GM08714 (cell line): Measurements from ENCODE around the gene EFCAB12.

Experiments used
- H3K4me3 ChIP-seq: fragments of 200-500 bp; sonication (Bioruptor generic); 2 replicates; pipeline ENCODE4 v1.5.1; 2014; ENCODE audit warnings: mild to moderate bottlenecking, low read length, inconsistent platforms
- ZNF274 ChIP-seq: IDR thresholded peaks from 2 replicates; pipeline ENCODE4 v1.6.1; 2012; ENCODE audit warnings: mild to moderate bottlenecking, low read depth, low read length

The EFCAB12 gene

DNA sequence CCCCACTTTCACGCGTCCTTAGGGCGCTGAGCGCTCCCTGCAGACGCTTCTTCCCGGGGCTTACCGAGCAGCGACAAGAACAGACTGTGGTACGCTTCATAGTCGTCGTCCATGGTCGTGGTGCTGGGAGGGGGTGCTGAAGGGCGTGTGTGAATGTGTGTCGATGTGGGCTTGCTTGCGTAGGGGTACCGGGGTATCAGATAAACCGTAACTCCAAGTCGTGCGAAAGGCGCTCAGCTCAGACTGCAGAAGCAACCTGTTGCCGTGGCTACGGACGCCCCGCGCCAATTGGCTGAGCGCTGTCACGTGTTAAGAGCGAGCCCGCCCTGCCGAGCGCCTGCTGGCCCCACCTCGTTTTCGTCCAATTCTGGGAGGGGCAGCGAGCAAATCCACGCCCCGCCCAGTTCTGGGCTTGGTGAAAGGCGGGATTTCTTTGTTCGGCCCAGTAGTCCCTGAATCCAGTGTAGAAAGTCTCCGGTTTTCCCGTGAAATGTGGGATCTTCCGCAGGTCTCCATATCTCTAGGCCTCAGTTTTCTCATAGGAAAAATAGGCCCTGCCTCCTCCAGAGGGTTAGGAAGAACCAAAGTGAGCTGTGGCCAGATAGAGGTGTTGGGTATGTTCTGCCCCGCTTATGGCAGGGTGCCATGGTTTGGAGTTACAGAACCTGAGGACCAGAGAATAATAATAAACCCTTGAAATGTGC is at the start of gene EFCAB12:
Gene EFCAB12 (minus strand): TSS at position 261 of the 704 bp plus-strand sequence. CDS start 148 bp downstream, at position 113.
- no peak for TF ChIP-seq ZNF274
- H3K4me3 ChIP-seq = peak within 1 kb of the TSS; percentile 30; the same call in 1 of the 2 replicates

DNA sequence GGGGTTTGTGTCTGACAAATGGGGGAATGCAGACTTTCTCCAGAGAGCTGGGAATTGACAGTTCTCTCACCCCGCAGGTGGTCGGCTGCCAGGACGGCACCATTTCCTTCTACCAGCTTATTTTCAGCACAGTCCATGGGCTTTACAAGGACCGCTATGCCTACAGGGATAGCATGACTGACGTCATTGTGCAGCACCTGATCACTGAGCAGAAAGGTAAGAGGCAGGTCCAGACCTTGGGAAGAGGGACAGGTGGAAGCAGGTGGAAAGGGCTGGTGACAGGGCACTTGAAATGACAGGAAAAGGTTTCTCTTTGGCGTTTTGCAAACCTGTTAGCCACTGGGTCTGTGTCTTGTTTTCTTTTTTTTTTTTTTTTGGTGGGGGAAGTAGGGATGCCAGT is 48.1 kb upstream of the EFCAB12 start:
- H3K4me3 ChIP-seq = no peak overlapping the region
- TF ChIP-seq ZNF274 = no peak

DNA sequence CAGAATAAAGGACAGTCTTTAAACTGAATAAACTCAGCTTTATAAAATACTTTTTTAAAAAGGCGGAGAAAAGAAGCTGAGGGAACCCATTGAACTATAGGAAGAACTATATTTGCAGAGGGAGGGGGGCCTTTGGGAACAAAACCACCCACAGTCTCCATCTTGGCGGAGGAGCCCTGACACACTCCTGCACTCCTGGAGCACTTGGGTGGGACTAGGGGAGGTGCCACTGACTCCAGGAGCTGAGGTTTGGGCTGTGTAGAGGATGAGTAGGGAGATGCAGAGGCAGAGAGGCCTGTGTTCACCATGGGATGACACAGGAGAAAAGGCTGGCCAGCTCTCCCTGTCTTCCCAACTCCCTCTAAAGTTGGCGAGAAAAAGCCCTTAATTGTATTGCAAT is 47.4 kb upstream of the EFCAB12 start:
- TF ChIP-seq ZNF274 = no peak
- no peak overlapping the region for H3K4me3 ChIP-seq

DNA sequence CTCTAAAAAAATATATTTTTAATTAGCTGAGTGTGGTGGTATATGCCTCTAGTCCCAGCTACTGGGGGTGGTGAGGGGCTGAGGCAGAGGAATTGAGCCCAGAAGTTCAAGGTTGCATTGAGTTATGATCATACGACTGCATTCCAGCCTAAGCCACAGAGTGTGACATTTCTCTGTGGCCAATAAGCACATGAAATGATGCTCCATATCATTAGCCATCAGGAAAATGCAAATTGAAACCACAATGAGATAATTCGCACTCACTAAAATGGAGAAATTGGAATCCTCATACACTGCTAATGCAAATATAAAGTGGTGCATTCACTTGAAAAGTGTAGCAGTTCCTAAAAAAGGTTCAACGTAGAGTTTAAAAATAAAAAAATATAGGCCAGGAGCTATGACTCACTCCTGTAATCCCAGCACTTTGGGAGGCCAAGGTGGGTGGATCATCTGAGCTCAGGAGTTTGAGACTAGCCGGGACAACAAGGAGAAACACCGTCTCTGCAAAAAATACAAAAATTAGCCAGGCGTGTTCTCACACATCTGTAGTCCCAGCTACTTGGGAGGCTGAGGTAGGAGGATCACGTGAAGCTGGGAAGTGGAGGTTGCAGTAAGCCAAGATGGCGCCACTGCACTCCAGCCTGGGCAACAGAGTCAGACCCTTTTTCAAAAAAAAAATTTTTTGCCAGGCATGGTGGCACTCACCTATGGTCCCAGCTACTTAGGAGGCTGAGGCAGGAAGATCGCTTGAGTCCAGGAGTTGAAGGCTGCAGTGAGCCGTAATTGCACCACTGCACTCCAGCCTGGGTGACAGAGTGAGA is 46.8 kb upstream of the EFCAB12 start:
- H3K4me3 ChIP-seq = no peak overlapping the region
- TF ChIP-seq ZNF274 = no peak

DNA sequence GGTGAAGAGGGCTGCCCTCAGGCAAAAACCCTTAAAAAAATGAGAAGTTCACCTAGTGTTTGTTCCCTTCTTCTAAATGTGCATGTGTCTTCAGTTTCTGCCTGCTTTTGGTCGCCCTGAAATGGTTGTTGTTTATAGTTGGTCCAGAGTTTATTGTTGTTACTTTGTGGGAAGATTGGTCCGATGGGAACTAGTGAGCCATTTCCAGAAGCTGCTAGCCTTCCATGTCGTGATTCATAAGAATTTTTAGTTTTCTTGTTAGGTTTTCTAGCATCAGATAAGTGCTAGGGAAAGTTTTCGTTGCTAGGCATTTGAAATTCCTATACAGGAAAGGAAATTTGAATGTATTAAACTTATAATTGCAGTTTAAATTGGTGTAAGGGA is 45.3 kb upstream of the EFCAB12 start:
- TF ChIP-seq ZNF274 = no peak
- H3K4me3 ChIP-seq = no peak overlapping the region

DNA sequence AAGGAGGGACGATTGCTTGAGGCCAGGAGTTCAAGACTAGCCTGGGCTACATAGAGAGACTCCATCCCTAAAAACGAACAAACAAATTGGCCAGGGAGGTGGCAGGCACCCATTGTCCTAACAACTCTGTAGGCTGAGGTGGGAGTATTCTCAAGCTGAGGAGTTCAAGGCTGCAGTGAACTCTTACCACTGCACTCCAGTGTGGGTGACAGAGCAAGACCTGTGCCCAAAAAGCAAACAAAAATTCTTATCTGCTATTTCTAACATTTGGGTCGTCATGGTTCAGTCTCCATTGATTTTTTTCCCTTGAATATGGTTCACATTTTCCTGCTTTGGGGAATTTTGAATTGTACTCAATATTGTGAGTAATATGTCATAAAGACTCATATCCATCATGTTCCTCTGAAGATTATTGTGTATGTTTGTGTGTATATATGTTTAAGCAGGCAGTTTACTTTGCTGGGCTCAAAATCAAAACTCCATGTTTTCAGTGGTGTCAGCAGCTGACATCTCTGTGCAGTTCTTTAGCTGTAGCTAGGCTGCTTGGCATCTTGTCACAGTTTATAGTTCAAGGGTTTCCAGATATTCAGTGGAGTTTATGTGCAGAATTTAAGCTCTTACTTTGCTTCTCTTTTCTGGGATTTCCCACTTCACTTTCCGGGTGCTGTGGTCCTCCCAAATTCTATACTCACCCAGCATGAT is 44.8 kb upstream of the EFCAB12 start:
- no peak for TF ChIP-seq ZNF274

GRCh38 chr3:129470861-129471260 is 42.4 kb upstream of the EFCAB12 start:
- TF ChIP-seq ZNF274 = no peak
- no peak overlapping the region for H3K4me3 ChIP-seq

More for the DNA sequence above, 44.8 kb upstream of the EFCAB12 start:
- H3K4me3 ChIP-seq = no peak overlapping the region

- no peak overlapping the region for H3K4me3 ChIP-seq
- no peak for TF ChIP-seq ZNF274
These were observed 40.6 kb upstream of the EFCAB12 start for GRCh38 chr3:129469026-129469425.

DNA sequence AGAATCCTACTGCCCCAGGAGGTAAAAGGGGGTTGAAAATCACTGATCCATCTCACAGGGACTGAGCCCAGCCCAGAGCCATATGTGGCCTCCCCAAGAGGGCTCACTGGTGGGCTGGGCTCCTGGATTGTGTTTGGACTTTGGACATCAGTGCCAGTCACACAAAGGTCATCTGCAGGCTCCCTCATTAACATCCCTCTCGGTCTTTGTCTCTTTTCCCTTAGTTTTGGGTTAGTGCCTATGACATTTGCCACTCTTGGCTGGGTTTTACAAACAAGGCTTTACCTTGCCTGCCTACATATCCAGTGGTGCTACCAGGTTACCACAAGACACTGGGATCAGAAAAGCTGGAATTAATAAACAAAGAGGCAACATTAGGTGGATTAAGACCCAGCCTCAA is 39.5 kb upstream of the EFCAB12 start:
- H3K4me3 ChIP-seq = no peak overlapping the region
- TF ChIP-seq ZNF274 = no peak

DNA sequence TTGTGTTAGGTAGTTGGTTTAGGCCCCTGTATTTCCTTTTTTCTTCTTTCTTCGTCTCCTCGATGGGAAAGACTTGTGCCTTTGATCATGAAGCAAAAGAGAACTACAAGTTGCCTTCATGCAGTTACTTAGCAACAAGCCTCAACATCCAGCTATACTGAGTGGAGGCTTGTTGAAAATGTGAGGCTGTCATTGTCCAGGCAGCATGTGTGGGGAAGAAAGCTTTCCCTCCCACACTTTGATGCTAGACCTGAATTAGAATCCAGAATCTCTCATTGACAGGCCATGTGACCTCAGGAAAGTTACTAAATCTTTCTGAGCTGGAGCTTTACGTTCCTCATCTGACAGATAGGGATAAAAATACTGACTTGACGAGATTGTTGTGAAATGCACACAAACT is 35.3 kb upstream of the EFCAB12 start:
- H3K4me3 ChIP-seq = no peak overlapping the region
- TF ChIP-seq ZNF274 = no peak

DNA sequence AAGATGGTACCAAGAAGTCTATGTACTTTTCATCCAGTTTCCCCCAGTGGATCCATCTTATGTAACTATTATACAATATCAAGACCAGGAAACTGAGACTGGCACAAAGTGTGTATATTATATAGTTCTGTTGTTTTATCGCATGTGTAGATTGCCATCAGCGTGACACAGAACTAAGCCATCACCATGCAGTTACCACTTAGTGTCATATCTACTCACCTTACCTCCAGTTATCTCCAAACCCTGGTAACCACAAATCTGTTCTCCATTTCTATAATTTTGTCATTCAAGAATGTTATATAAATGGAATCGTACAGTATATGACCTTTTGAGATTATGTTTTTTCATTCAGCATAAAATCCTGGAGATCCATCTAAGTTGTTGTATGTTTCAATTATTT is 34.7 kb upstream of the EFCAB12 start:
- H3K4me3 ChIP-seq = no peak overlapping the region
- no peak for TF ChIP-seq ZNF274

DNA sequence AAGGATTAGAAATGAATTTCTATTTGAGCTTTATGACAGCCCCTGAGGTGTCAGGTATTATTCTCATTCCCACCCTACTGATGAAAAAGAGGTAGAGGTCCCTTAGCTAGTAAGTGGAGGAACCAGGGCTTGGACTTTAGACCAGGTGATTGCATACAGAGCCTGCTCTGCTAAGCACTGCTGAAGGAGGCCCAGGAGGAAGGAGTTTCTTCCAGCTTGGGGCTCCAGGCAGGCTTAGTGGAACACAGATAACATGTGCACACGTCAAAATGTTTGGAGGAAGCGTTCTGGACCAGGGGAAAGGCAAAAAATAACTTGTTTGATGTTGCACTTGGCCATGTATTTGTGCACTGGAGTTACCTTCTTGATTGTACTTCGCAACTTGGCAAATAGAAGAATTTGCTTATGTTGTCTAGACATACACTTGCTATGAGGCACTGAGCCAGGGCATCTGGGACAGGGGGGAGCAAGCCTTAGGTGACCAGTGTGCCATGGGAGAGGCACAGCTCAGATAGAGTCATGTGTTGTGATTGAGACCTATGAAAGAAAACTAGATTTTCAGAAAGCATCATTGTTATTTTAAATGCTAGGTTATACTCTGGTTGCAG is 34.0 kb upstream of the EFCAB12 start:
- TF ChIP-seq ZNF274 = no peak
- no peak overlapping the region for H3K4me3 ChIP-seq

GRCh38 chr3:129461461-129462146 is 33.2 kb upstream of the EFCAB12 start:
- TF ChIP-seq ZNF274 = no peak

DNA sequence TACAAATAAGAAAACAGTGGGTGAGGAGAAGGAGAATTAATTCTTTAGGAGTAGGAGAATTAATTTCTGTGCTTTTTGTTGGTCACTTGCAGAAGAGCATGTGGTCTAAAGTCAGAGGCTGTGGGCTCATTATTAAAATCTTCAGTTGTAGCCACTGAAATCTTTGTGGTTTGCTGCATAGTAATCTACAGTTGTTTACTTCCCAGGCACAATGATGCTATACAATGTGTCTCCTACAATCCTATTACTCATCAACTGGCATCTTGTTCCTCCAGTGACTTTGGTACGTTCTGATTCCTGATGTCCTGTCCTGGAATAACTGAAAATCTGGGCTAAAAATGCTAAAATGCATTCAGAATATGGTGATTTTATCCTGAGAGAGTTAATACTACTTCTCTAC is 32.6 kb upstream of the EFCAB12 start:
- no peak for TF ChIP-seq ZNF274
- no peak overlapping the region for H3K4me3 ChIP-seq

More at GRCh38 chr3:129461461-129462146, 33.2 kb upstream of the EFCAB12 start:
- no peak overlapping the region for H3K4me3 ChIP-seq
